HL-60 (cell line): ENCODE results near the gene TSPEAR.

Source experiments
- DNase-seq, 2 experiments: peaks; one replicate each; pipeline ENCODE4 v3.0.0-alpha.2; 2010 to 2020; ENCODE audit warnings: low read depth in 1 of 2, low spot score in 1 of 2
- H3K27ac ChIP-seq: fragments of 250-450 bp; sonication (Bioruptor Pico); replicated peaks from 2 replicates; pipeline ENCODE4 v1.5.1; 2020; ENCODE audit warnings: mild to moderate bottlenecking, moderate library complexity
- H3K27me3 ChIP-seq: fragments of 250-450 bp; sonication (Bioruptor Pico); 2 replicates; pipeline ENCODE4 v1.5.1; 2021; ENCODE audit warnings: mild to moderate bottlenecking, moderate library complexity; ENCODE audit not compliant: insufficient read depth, poor library complexity, severe bottlenecking
- H3K4me3 ChIP-seq: replicated peaks from 2 replicates; pipeline ENCODE4 v1.5.1; 2011; ENCODE audit warnings: mild to moderate bottlenecking, control low read depth, low read length; ENCODE audit not compliant: insufficient read depth
- GABPA ChIP-seq: IDR thresholded peaks from 2 replicates; pipeline ENCODE4 v1.6.1; 2012; ENCODE audit warnings: low read depth
- POLR2AphosphoS5 ChIP-seq: IDR thresholded peaks from 2 replicates; pipeline ENCODE4 v1.6.1; 2012; ENCODE audit warnings: low read depth
- SPI1 ChIP-seq: IDR thresholded peaks from 2 replicates; pipeline ENCODE4 v1.6.1; 2012; ENCODE audit warnings: low read depth, mild to moderate bottlenecking, borderline replicate concordance
- TF ChIP-seq, protein P1 (sequence below): IDR thresholded peaks from one replicate; pipeline ENCODE4 v1.5.1; 2011; ENCODE audit warnings: low read length, control low read depth, inconsistent platforms; ENCODE audit not compliant: insufficient read depth
- TF ChIP-seq, protein P2 (sequence below): IDR thresholded peaks from 2 replicates; pipeline ENCODE4 v1.6.1; 2012; ENCODE audit warnings: low read depth; ENCODE audit not compliant: insufficient replicate concordance

The TSPEAR gene

DNA sequence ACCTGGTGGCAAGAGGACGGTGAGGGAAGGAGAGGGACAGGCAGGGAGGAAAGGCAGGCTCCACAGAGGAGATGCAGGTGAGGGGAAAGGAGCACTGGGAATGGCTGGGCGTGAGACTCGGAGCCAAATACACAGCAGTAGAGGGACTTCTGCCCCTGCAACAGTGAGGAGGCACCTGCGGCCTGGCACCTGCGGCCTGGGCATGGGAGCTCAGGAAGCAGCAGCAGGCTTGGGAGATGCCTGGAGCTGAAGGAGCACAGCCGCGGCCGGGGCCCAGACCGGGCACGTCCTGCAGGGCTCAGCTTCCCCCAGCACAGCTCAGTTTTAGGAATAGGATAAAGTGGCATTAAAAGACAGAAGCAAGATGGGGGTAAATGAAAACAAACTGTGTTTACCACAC, 20.9 kb upstream of the TSPEAR start:
- Histone ChIP-seq H3K4me3 (no peak overlapping the region), H3K27ac (no peak overlapping the region), H3K27me3 (no peaks in the 10 kb centered on the region)
- TF ChIP-seq, protein P1, sequence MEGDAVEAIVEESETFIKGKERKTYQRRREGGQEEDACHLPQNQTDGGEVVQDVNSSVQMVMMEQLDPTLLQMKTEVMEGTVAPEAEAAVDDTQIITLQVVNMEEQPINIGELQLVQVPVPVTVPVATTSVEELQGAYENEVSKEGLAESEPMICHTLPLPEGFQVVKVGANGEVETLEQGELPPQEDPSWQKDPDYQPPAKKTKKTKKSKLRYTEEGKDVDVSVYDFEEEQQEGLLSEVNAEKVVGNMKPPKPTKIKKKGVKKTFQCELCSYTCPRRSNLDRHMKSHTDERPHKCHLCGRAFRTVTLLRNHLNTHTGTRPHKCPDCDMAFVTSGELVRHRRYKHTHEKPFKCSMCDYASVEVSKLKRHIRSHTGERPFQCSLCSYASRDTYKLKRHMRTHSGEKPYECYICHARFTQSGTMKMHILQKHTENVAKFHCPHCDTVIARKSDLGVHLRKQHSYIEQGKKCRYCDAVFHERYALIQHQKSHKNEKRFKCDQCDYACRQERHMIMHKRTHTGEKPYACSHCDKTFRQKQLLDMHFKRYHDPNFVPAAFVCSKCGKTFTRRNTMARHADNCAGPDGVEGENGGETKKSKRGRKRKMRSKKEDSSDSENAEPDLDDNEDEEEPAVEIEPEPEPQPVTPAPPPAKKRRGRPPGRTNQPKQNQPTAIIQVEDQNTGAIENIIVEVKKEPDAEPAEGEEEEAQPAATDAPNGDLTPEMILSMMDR: no peak
- TF ChIP-seq, protein P2, sequence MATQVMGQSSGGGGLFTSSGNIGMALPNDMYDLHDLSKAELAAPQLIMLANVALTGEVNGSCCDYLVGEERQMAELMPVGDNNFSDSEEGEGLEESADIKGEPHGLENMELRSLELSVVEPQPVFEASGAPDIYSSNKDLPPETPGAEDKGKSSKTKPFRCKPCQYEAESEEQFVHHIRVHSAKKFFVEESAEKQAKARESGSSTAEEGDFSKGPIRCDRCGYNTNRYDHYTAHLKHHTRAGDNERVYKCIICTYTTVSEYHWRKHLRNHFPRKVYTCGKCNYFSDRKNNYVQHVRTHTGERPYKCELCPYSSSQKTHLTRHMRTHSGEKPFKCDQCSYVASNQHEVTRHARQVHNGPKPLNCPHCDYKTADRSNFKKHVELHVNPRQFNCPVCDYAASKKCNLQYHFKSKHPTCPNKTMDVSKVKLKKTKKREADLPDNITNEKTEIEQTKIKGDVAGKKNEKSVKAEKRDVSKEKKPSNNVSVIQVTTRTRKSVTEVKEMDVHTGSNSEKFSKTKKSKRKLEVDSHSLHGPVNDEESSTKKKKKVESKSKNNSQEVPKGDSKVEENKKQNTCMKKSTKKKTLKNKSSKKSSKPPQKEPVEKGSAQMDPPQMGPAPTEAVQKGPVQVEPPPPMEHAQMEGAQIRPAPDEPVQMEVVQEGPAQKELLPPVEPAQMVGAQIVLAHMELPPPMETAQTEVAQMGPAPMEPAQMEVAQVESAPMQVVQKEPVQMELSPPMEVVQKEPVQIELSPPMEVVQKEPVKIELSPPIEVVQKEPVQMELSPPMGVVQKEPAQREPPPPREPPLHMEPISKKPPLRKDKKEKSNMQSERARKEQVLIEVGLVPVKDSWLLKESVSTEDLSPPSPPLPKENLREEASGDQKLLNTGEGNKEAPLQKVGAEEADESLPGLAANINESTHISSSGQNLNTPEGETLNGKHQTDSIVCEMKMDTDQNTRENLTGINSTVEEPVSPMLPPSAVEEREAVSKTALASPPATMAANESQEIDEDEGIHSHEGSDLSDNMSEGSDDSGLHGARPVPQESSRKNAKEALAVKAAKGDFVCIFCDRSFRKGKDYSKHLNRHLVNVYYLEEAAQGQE: no peak
- no peak for TF ChIP-seq GABPA
- TF ChIP-seq SPI1: no peak
- TF ChIP-seq POLR2AphosphoS5: no peak
- DNase-seq: no peak

DNA sequence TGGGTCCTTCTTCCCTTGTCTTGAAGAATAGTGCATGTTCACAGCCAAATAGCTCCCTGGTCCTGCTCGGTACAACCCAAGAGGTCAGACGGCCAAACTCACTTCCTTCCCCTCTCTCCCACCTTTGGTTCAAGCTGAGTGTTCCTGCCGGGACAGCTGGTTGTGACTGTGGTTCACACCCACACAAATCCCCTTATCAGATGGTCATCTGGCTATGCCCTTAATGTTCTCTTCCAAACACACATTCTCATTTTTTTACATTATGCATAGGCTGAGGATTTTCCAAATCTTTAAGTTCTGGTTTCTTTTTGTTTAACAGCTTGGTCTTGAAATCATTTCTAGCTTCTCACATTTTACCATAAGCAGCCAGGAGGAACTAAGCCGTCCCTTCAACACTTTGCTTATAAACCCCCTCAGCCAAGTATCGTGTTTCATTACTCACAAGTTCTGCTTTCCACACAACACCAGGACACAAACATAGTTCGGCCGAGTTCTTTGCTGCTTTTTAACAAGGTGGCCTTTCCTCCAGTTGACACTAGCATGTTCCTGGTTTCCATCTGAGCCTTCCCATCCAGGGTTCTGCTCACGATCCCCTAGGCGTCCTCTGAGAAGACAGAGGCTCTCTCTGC, 19.7 kb upstream of the TSPEAR start:
- TF ChIP-seq, protein P1: no peak
- no peak for TF ChIP-seq SPI1
- TF ChIP-seq, protein P2: no peak
- TF ChIP-seq GABPA: no peak
- no peak for TF ChIP-seq POLR2AphosphoS5
- H3K27ac ChIP-seq: no peak overlapping the region
- DNase-seq: no peak
- no peak overlapping the region for H3K4me3 ChIP-seq
- peaks cover 1% of the 10 kb centered on the region for H3K27me3 ChIP-seq

DNA sequence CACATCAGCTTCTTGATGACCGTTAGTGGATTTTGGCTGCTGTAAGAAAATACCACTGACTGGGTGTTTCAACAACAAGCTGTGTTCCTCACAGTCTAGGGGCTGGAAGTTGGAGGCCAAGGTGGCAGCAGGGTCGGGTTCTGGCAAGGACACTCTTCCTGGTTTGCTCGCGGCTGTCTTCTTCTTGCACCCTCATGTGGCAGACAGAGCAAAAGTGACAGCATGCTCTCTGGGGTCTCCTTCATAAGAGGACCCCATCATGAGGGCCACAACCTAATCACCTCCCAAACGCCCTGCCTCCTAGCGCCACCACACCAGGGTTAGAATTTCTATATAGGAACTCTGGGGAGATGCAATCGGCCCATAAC, 18.6 kb upstream of the TSPEAR start:
- H3K27me3 ChIP-seq: peaks cover 7% of the 10 kb centered on the region
- H3K27ac ChIP-seq: no peak overlapping the region
- TF ChIP-seq, protein P1: no peak
- DNase-seq: no peak
- H3K4me3 ChIP-seq: no peak overlapping the region
